Fibroblast of lung (primary cell): Measurements from ENCODE around the gene ATG9A. TPM values are rescaled to one million over a fixed set of nuclear protein-coding genes. Genes with fewer than 3 reads are reported as not detected.

ENCODE experiments used
- DNase-seq, 2 donors: peaks; one replicate each; pipeline versions ENCODE4 v3.0.0 to v3.0.0-alpha.2; 2010; ENCODE audit warnings: low read depth in 2 of 2
- H2AFZ ChIP-seq: 2 replicates; pipeline ENCODE4 v1.5.1; 2012; ENCODE audit warnings: low read length, control low read depth, inconsistent platforms
- H3K27ac ChIP-seq: 2 replicates; pipeline ENCODE4 v1.5.1; 2011; ENCODE audit warnings: low read length, control low read depth; ENCODE audit not compliant: insufficient read depth
- H3K27me3 ChIP-seq: 2 replicates; pipeline ENCODE4 v1.5.1; 2011; ENCODE audit warnings: mild to moderate bottlenecking, low read length; ENCODE audit not compliant: control insufficient read depth, insufficient read depth
- H3K36me3 ChIP-seq: 2 replicates; pipeline ENCODE4 v1.5.1; 2011; ENCODE audit warnings: low read length; ENCODE audit not compliant: control insufficient read depth, insufficient read depth
- H3K4me1 ChIP-seq: 2 replicates; pipeline ENCODE4 v1.5.1; 2011; ENCODE audit warnings: low read length; ENCODE audit not compliant: control insufficient read depth, insufficient read depth; ENCODE audit errors: extremely low read depth
- H3K4me2 ChIP-seq: 2 replicates; pipeline ENCODE4 v1.5.1; 2011; ENCODE audit warnings: low read length, control low read depth; ENCODE audit not compliant: insufficient read depth; ENCODE audit errors: extremely low read depth
- H3K4me3 ChIP-seq, 4 experiments: fragments of 200-600 bp in 1 of 4; sonication (generic) in 1 of 4; replicated peaks in 1 of 4; 2 replicates each; pipeline ENCODE4 v1.5.1; 2011 to 2016; ENCODE audit warnings: low read length in 4 of 4, low read depth in 3 of 4, mild to moderate bottlenecking in 3 of 4, control low read depth in 2 of 4, inconsistent platforms in 1 of 4, mixed read lengths in 1 of 4; ENCODE audit not compliant: insufficient read depth in 1 of 4; ENCODE audit errors: control extremely low read depth in 1 of 4
- H3K79me2 ChIP-seq: 2 replicates; pipeline ENCODE4 v1.5.1; 2012; ENCODE audit warnings: mild to moderate bottlenecking, low read length, inconsistent platforms; ENCODE audit not compliant: control insufficient read depth, insufficient read depth
- H3K9ac ChIP-seq: 2 replicates; pipeline ENCODE4 v1.5.1; 2011; ENCODE audit warnings: mild to moderate bottlenecking, low read length, control low read depth; ENCODE audit not compliant: insufficient read depth
- H3K9me3 ChIP-seq: 2 replicates; pipeline ENCODE4 v1.5.1; 2012; ENCODE audit warnings: low read depth, low read length; ENCODE audit not compliant: control insufficient read depth, insufficient read depth
- H4K20me1 ChIP-seq: 2 replicates; pipeline ENCODE4 v1.5.1; 2011; ENCODE audit warnings: low read length; ENCODE audit not compliant: control insufficient read depth, insufficient read depth; ENCODE audit errors: extremely low read depth
- CTCF ChIP-seq, 2 donors: IDR thresholded peaks in 1 of 2; conservative IDR thresholded peaks in 1 of 2; 1 replicate in 1 of 2; 2 replicates in 1 of 2; pipeline ENCODE4 v1.5.1; 2011 to 2012; ENCODE audit warnings: low read length in 2 of 2, control low read depth in 1 of 2, inconsistent platforms in 1 of 2, low read depth in 1 of 2, mild to moderate bottlenecking in 1 of 2
- EZH2 ChIP-seq: IDR thresholded peaks from 2 replicates; pipeline ENCODE4 v1.5.1; 2012; ENCODE audit warnings: low read length, control low read depth, mild to moderate bottlenecking; ENCODE audit errors: missing control alignments
- polyA plus RNA-seq, 2 donors: library from polyadenylated mRNA; depleted of rRNA in 1 of 2; stranded (reverse) in 1 of 2; unstranded in 1 of 2; fragments of >200 nt; gene quantifications; 2 replicates each; pipeline ENCODE4 v1.2.1, GENCODE V29; 2011 to 2012; ENCODE audit warnings: missing spikeins in 1 of 2
- total RNA-seq: library from RNA; depleted of rRNA; stranded (reverse); fragments of >200 nt; gene quantifications from 2 replicates; pipeline ENCODE4 v1.2.1, GENCODE V29; 2014

Gene ATG9A
- total and polyA plus RNA-seq, 2 donors (not counting 1 experiment from before 2014, with no cell fraction given), result 47.2 to 68.2 TPM

DNA sequence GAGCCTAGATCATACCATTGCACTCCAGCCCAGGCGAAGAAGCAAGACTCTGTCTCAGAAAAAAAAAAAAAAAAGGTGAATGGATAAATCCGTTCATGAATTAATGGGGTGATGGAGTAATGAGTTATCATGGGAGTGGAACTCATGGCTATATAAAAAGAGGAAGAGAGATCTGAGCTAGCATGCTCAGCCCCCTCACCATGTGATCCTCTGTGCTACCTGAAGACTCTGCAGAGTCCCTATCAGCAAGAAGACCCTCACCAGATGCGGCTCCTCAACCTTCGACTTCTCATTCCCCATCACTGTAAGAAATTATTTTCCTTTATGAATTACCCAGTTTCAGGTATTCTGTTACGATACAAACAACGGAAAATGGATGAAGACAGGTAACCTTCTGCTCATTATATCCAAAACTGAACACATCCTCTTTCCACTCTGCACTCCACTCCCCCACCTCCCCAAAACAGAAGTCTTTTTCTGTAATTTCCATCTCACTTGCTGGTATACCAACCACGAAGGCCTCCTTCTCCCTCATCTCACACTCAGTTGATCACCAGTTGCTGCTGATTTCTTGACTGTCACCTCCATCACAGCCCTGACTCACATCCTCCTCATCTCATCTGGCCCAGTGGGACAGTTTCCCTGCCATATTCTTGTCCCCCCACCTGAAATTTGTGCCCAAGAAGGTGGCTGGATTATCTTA lies 42.5 kb downstream of the ATG9A start:
- H3K4me1 ChIP-seq, result no peaks in the 10 kb centered on the region
- no peak overlapping the region for H3K4me2 ChIP-seq
- no peaks in the 10 kb centered on the region for H3K27me3 ChIP-seq
- H3K4me3 ChIP-seq, result no peak overlapping the region
- H2AFZ ChIP-seq, result no peak overlapping the region
- no peaks in the 10 kb centered on the region for H4K20me1 ChIP-seq
- no peaks in the 10 kb centered on the region for H3K79me2 ChIP-seq
- no peak for TF ChIP-seq CTCF (conservative IDR thresholded peaks at IDR 0.05 in 1 of 2, IDR thresholded peaks at IDR 0.05 in 1 of 2; ENCODE audit: low read depth in 1 of 2, low read length in 2 of 2)
- TF ChIP-seq EZH2, result no peak
- peaks cover 7% of the 10 kb centered on the region for H3K36me3 ChIP-seq
- no peaks in the 10 kb centered on the region for H3K9me3 ChIP-seq
- no peak overlapping the region for H3K27ac ChIP-seq
- H3K9ac ChIP-seq, result no peak overlapping the region
- no peak for DNase-seq

DNA sequence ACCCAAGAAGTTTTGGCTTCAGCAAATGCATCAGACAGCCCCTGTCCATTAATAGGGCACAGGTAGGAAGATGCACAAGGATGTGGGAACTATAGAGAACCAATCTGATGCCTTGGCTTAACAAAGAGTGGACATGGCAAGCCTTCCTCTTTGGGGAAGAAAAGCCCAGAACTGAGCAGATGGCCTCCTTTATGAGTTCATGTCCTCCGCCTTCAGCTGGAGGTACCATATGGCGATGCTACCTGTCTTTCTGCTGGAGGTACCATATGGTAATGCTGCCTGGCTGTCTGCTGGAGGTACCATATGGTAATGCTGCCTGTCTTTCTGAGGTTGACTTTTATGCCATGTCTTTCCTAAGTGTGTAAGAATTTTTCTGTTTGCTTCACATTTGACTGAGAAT lies 45.3 kb downstream of the ATG9A start:
- no peak overlapping the region for H3K4me3 ChIP-seq
- no peaks in the 10 kb centered on the region for H3K9me3 ChIP-seq
- H3K27me3 ChIP-seq, result no peaks in the 10 kb centered on the region
- peaks cover 6% of the 10 kb centered on the region for H3K79me2 ChIP-seq
- H4K20me1 ChIP-seq, result no peaks in the 10 kb centered on the region
- TF ChIP-seq CTCF (conservative IDR thresholded peaks at IDR 0.05 in 1 of 2, IDR thresholded peaks at IDR 0.05 in 1 of 2; ENCODE audit: low read depth in 1 of 2, low read length in 2 of 2) (no peak), EZH2 (no peak)
- no peak for DNase-seq
- no peak overlapping the region for H3K9ac ChIP-seq
- no peak overlapping the region for H2AFZ ChIP-seq
- H3K4me2 ChIP-seq, result no peak overlapping the region
- peaks cover 12% of the 10 kb centered on the region for H3K36me3 ChIP-seq
- peaks cover 4% of the 10 kb centered on the region for H3K4me1 ChIP-seq
- no peak overlapping the region for H3K27ac ChIP-seq

DNA sequence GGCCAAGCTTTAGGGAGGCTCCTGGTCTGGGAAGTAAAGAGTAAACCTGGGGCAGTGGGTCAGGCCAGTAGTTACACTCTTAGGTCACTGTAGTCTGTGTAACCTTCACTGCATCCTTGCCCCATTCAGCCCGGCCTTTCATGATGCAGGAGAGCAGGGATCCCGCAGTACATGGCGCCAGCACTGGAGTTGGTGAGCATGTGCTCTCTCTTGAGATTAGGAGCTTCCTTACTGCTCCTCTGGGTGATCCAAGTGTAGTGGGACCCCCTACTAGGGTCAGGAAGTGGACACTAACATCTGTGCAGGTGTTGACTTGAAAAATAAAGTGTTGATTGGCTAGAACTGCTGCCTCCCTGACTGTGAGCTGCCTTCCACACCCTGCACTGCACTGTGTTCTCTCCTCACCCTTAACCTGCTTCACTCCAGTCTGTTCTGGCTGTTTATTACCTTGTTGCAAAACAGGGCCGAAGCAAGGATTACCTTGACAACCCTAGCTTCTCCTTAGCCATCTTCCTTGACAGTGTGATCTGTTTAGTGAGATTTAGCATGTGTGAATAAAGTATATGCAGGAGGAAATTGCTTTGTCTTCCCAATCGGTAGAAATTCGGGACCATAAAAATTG lies 46.2 kb downstream of the ATG9A start:
- Histone ChIP-seq H4K20me1 (no peaks in the 10 kb centered on the region), H3K79me2 (peaks cover 12% of the 10 kb centered on the region), H3K9me3 (no peaks in the 10 kb centered on the region), H3K4me2 (no peak overlapping the region), H3K4me3 (no peak overlapping the region), H2AFZ (no peak overlapping the region), H3K27me3 (no peaks in the 10 kb centered on the region), H3K4me1 (peaks cover 7% of the 10 kb centered on the region), H3K27ac (no peak overlapping the region), H3K9ac (no peak overlapping the region), H3K36me3 (peaks cover 12% of the 10 kb centered on the region)
- no peak for DNase-seq
- no peak for TF ChIP-seq EZH2
- no peak for TF ChIP-seq CTCF (conservative IDR thresholded peaks at IDR 0.05 in 1 of 2, IDR thresholded peaks at IDR 0.05 in 1 of 2; ENCODE audit: low read depth in 1 of 2, low read length in 2 of 2)
